HG02610 (cell line): Measurements from ENCODE around the gene LPAR1.

Experiments used
- ATAC-seq: cut with Tn5 transposase; IDR thresholded peaks from one replicate; pipeline ENCODE4 v1.9.1; 2021; ENCODE audit warnings: mild to moderate bottlenecking, moderate library complexity; ENCODE audit not compliant: unreplicated experiment

Gene LPAR1

GRCh38 chr9:110923601-110924000 lies 114.7 kb downstream of the LPAR1 start:
- no peak for ATAC-seq

GRCh38 chr9:110922145-110922544 lies 116.1 kb downstream of the LPAR1 start:
- ATAC-seq, result no peak

- ATAC-seq, result no peak
These were observed 116.6 kb downstream of the LPAR1 start for GRCh38 chr9:110921705-110922104.

GRCh38 chr9:110919609-110920008 lies 118.7 kb downstream of the LPAR1 start:
- ATAC-seq, result no peak

GRCh38 chr9:110919050-110919435 lies 119.2 kb downstream of the LPAR1 start:
- ATAC-seq, result no peak

GRCh38 chr9:110918316-110919049 lies 119.8 kb downstream of the LPAR1 start:
- no peak for ATAC-seq

- ATAC-seq, result no peak
These were observed 121.9 kb downstream of the LPAR1 start for GRCh38 chr9:110916403-110916802.

GRCh38 chr9:110912419-110913291 lies 125.6 kb downstream of the LPAR1 start:
- no peak for ATAC-seq

- no peak for ATAC-seq
These were observed 126.4 kb downstream of the LPAR1 start for GRCh38 chr9:110911659-110912418.

GRCh38 chr9:110908894-110909293 lies 129.4 kb downstream of the LPAR1 start:
- no peak for ATAC-seq

- ATAC-seq, result no peak
These were observed 137.4 kb downstream of the LPAR1 start for GRCh38 chr9:110900917-110901316.

- ATAC-seq, result no peak
These were observed 137.8 kb downstream of the LPAR1 start for GRCh38 chr9:110900456-110900855.

- no peak for ATAC-seq
These were observed 139.4 kb downstream of the LPAR1 start for GRCh38 chr9:110898866-110899265.

- no peak for ATAC-seq
These were observed 139.9 kb downstream of the LPAR1 start for GRCh38 chr9:110898358-110898757.

GRCh38 chr9:110897943-110898342 lies 140.3 kb downstream of the LPAR1 start:
- no peak for ATAC-seq

GRCh38 chr9:110895147-110895905 lies 142.9 kb downstream of the LPAR1 start:
- ATAC-seq, result no peak

- no peak for ATAC-seq
These were observed 143.5 kb downstream of the LPAR1 start for GRCh38 chr9:110894731-110895130.

- no peak for ATAC-seq
These were observed 145.6 kb downstream of the LPAR1 start for GRCh38 chr9:110892689-110893088.

- no peak for ATAC-seq
These were observed 146.5 kb downstream of the LPAR1 start for GRCh38 chr9:110891760-110892159.

- ATAC-seq, result no peak
These were observed 147.9 kb downstream of the LPAR1 start for GRCh38 chr9:110890416-110890815.

- no peak for ATAC-seq
These were observed 151.0 kb downstream of the LPAR1 start for GRCh38 chr9:110887276-110887675.
